Peyer's patch (tissue), 4 donors: Measurements from ENCODE around the gene KCNMA1. TPM values are rescaled to one million over a fixed set of nuclear protein-coding genes. Genes with fewer than 3 reads are reported as not detected.

Source experiments
- DNase-seq, 3 donors: peaks; one replicate each; pipeline ENCODE4 v3.0.0-alpha.2; 2017 to 2019
- H3K27ac ChIP-seq, 4 donors: fragments of 200-600 bp; sonication (generic); one replicate each; pipeline ENCODE4 v1.5.1; 2016 to 2019
- H3K27me3 ChIP-seq, 2 donors: fragments of 200-600 bp; sonication (generic); one replicate each; pipeline ENCODE4 v1.5.1; 2019
- H3K36me3 ChIP-seq, 3 donors: fragments of 200-600 bp; sonication (generic); one replicate each; pipeline ENCODE4 v1.5.1; 2016 to 2019
- H3K4me1 ChIP-seq, 4 donors: fragments of 200-600 bp; sonication (generic); one replicate each; pipeline ENCODE4 v1.5.1; 2016 to 2019
- H3K4me3 ChIP-seq, 4 donors: fragments of 200-600 bp; sonication (generic); 1 replicate in 3 of 4; 2 replicates in 1 of 4; pipeline ENCODE4 v1.5.1; 2016 to 2019; ENCODE audit warnings: mild to moderate bottlenecking in 1 of 4
- H3K9me3 ChIP-seq, 4 donors: fragments of 200-600 bp; sonication (generic); one replicate each; pipeline ENCODE4 v1.5.1; 2016 to 2019; ENCODE audit warnings: mild to moderate bottlenecking in 1 of 4
- POLR2A ChIP-seq, 2 donors: fragments of 450-650 bp; IDR thresholded peaks; one replicate each; pipeline ENCODE4 v1.5.1; 2017; ENCODE audit warnings: antibody characterized with exemption in 2 of 2, mild to moderate bottlenecking in 2 of 2, moderate library complexity in 2 of 2
- total RNA-seq, 4 donors: library from RNA; depleted of rRNA; stranded (reverse); fragments of >200 nt; gene quantifications; one replicate each; pipeline ENCODE4 v1.1.0, GENCODE V29; 2016
- TF ChIP-seq, protein P1 (sequence below), 6 experiments: fragments of 450-650 bp in 4 of 6; fragments of 200-600 bp in 2 of 6; sonication (generic) in 1 of 6; IDR thresholded peaks; one replicate each; pipeline ENCODE4 v1.5.1; 2017 to 2019; ENCODE audit warnings: antibody characterized with exemption in 6 of 6, mild to moderate bottlenecking in 3 of 6, moderate library complexity in 1 of 6

The KCNMA1 gene
- total RNA-seq, 4 donors from 2014 or later: 17.8 to 29.1 (median 23.9) TPM

DNA sequence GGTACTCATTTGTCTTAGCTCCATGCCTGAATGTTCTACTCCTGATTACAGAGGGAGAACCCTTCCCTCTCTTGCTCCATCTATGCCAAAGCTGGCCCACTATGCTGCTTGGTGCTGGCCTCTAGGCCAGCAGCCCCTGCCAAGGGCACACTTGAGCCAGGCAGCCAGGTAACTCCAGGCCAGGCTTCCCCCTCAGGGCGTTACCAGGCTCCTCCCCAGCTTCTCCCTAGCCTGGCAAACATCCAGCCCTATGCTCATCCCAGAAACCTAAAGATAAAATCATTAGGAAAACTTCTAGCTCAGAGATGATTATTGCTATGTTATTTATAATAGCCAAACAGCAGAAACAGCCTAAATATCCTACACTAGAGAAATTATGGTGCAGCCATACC is 103.7 kb downstream of the KCNMA1 start:
- DNase-seq: no peak
- TF ChIP-seq, protein P1, sequence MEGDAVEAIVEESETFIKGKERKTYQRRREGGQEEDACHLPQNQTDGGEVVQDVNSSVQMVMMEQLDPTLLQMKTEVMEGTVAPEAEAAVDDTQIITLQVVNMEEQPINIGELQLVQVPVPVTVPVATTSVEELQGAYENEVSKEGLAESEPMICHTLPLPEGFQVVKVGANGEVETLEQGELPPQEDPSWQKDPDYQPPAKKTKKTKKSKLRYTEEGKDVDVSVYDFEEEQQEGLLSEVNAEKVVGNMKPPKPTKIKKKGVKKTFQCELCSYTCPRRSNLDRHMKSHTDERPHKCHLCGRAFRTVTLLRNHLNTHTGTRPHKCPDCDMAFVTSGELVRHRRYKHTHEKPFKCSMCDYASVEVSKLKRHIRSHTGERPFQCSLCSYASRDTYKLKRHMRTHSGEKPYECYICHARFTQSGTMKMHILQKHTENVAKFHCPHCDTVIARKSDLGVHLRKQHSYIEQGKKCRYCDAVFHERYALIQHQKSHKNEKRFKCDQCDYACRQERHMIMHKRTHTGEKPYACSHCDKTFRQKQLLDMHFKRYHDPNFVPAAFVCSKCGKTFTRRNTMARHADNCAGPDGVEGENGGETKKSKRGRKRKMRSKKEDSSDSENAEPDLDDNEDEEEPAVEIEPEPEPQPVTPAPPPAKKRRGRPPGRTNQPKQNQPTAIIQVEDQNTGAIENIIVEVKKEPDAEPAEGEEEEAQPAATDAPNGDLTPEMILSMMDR (IDR thresholded peaks at IDR 0.05): no peak
- no peak for TF ChIP-seq POLR2A (IDR thresholded peaks at IDR 0.05)
- H3K9me3 ChIP-seq: no peaks in the 10 kb centered on the region
- H3K4me3 ChIP-seq: no peak overlapping the region
- H3K27me3 ChIP-seq: no peaks in the 10 kb centered on the region
- peak overlapping the region in 1 of 4 donors; percentile 5 for H3K27ac ChIP-seq
- no peaks in the 10 kb centered on the region for H3K36me3 ChIP-seq
- H3K4me1 ChIP-seq: peaks cover 0 to 7% (median 0%) of the 10 kb centered on the region in 4 donors

DNA sequence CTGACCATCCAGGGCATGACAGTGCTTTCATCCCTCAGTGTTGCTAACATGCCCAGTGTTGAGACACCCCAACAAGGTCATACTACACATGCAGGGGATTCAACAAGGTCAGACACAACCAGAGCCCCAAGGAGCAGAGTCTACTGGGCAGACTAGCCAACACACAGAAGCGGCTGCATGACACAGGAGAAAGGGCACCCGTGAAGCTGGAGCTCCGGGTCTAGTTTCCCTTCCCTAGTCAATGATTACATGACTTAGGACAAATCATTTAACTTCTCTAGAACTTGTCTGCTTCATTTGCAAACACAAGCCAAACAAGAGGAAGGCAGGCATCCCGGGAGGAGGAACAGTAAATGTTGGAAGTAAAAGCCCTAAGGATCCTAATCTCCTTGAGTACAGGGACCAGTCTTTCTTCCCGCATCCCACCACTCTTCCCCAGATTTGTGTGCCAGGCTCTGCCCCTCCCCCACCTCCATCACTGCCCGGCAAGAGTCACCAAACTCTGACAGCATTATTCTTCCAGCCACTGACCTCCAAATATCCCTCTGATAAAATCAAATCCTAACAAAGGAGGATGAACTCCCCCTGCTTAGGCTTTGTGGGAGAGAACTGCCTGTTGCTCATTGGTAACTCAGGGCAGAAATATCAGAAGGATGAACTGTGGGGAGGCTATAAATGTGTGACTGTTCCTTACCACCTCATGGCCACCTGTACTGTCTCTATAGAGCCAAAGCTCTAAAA is 104.3 kb downstream of the KCNMA1 start:
- H3K4me1 ChIP-seq: peaks cover 0 to 7% (median 0%) of the 10 kb centered on the region in 4 donors
- H3K36me3 ChIP-seq: no peaks in the 10 kb centered on the region
- TF ChIP-seq, protein P1 (IDR thresholded peaks at IDR 0.05): no peak
- TF ChIP-seq POLR2A (IDR thresholded peaks at IDR 0.05): no peak
- H3K27ac ChIP-seq: peak overlapping the region in 1 of 4 donors; percentile 5
- DNase-seq: no peak
- no peaks in the 10 kb centered on the region for H3K9me3 ChIP-seq
- H3K27me3 ChIP-seq: no peaks in the 10 kb centered on the region
- H3K4me3 ChIP-seq: no peak overlapping the region

DNA sequence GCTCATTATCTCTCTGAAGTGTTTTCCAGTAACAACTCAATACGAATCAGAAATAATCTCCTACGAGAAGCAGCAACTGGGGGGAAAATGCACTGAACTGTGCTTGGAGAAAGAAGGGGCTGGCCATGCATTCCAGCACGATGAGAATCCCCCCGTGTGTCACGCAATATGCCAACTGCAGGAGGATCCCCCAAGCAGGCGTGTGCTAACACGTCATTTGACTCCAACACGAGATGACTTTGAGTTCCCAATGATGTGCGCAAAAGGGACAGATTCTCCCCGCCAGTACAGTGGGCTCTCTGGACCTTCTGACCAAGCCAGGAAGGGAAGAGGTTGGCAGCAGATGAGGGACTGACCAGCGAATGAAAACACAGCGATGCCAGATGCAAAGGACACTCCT is 105.5 kb downstream of the KCNMA1 start:
- no peaks in the 10 kb centered on the region for H3K27me3 ChIP-seq
- no peaks in the 10 kb centered on the region for H3K36me3 ChIP-seq
- H3K27ac ChIP-seq: no peak overlapping the region
- no peak overlapping the region for H3K4me3 ChIP-seq
- peaks cover 0 to 7% (median 0%) of the 10 kb centered on the region in 4 donors for H3K4me1 ChIP-seq
- no peak for TF ChIP-seq POLR2A (IDR thresholded peaks at IDR 0.05)
- TF ChIP-seq, protein P1 (IDR thresholded peaks at IDR 0.05): no peak
- DNase-seq: no peak
- H3K9me3 ChIP-seq: no peaks in the 10 kb centered on the region

DNA sequence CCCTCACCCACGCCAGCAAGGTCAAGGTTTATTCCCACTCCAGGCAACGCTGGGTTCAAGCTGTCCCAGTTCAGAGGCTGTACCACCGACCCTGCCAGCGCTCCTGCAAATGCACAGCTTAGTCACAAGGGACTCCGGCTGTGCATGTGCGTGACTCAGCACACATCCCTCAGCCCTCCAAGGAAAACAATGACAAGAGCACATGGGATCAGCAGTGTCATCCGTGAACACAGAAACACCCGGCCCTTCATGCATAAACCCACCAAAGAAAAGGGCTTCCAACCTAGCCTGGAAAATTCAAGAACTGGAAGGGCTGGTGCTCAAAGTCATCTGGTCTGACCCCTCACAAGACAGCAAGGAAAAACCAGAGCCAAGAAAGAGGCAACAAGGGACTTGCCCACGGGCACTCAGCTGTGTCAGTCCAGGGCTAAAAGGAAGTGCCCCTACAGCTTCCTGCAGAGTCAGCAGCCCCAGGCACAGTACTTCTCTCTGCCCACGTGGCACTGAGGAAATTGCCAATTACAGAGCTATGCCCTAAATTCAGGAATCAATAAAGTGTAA is 106.1 kb downstream of the KCNMA1 start:
- no peak for TF ChIP-seq POLR2A (IDR thresholded peaks at IDR 0.05)
- TF ChIP-seq, protein P1 (IDR thresholded peaks at IDR 0.05): no peak
- no peaks in the 10 kb centered on the region for H3K36me3 ChIP-seq
- no peaks in the 10 kb centered on the region for H3K27me3 ChIP-seq
- H3K4me3 ChIP-seq: no peak overlapping the region
- H3K4me1 ChIP-seq: peaks cover 0 to 7% (median 0%) of the 10 kb centered on the region in 4 donors
- peak in 1 of 3 donors; percentile 51 for DNase-seq
- no peak overlapping the region for H3K27ac ChIP-seq
- no peaks in the 10 kb centered on the region for H3K9me3 ChIP-seq

DNA sequence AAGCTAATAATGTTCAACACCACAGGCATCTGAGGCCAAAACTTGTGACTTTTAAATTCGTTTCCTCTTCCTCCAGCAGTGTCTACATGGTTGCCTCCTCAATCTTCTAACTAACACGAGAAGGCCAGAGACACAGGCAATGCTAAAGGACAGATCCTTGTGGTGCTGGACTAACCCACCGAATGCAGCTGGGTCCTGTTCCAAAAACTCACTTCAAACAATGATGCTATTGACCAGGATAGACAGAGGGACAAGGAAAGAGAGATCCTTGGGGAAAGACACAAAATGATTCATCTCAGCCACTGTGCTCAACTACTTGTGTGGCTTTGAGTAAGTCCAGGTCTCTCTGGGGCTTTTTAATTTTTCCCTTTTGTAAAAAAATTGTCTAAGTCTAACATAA is 107.6 kb downstream of the KCNMA1 start:
- Histone ChIP-seq H3K4me3 (no peak overlapping the region), H3K9me3 (no peaks in the 10 kb centered on the region), H3K27me3 (no peaks in the 10 kb centered on the region), H3K4me1 (peaks cover 0 to 7% (median 0%) of the 10 kb centered on the region in 4 donors), H3K36me3 (no peaks in the 10 kb centered on the region), H3K27ac (no peak overlapping the region)
- TF ChIP-seq, protein P1 (IDR thresholded peaks at IDR 0.05): no peak
- TF ChIP-seq POLR2A (IDR thresholded peaks at IDR 0.05): no peak
- DNase-seq: no peak
